Gastrocnemius medialis (tissue), 4 donors: ENCODE data around the gene SLC44A1. TPM values are rescaled to one million over a fixed set of nuclear protein-coding genes. Genes with fewer than 3 reads are reported as not detected.

ENCODE experiments used
- ATAC-seq, 2 donors: fragments of 150-250 bp; one replicate each; pipeline ENCODE4 v1.9.1; 2016
- DNase-seq, 2 donors: peaks; one replicate each; pipeline ENCODE4 v3.0.0-alpha.2; 2019
- H3K27ac ChIP-seq, 4 donors: fragments of 200-600 bp; sonication (generic); 1 replicate in 1 of 4; 2 replicates in 3 of 4; pipeline ENCODE4 v1.5.1; 2016 to 2018; ENCODE audit warnings: mild to moderate bottlenecking in 2 of 4, moderate library complexity in 1 of 4
- H3K27me3 ChIP-seq, 3 donors: fragments of 200-600 bp; sonication (generic) in 2 of 3; 1 replicate in 1 of 3; 2 replicates in 2 of 3; pipeline versions ENCODE4 v1.5.1 to v1.6.0; 2016 to 2019; ENCODE audit warnings: mild to moderate bottlenecking in 1 of 3, moderate library complexity in 1 of 3
- H3K36me3 ChIP-seq, 2 donors: fragments of 200-600 bp; sonication (generic) in 1 of 2; one replicate each; pipeline ENCODE4 v1.5.1; 2017 to 2018
- H3K4me1 ChIP-seq, 2 donors: fragments of 200-600 bp; sonication (generic) in 1 of 2; one replicate each; pipeline ENCODE4 v1.5.1; 2016 to 2017; ENCODE audit warnings: mild to moderate bottlenecking in 2 of 2
- H3K4me3 ChIP-seq, 4 donors: fragments of 200-600 bp; sonication (generic) in 3 of 4; 1 replicate in 1 of 4; 2 replicates in 3 of 4; pipeline ENCODE4 v1.5.1; 2016 to 2019; ENCODE audit warnings: mild to moderate bottlenecking in 2 of 4
- H3K9me3 ChIP-seq, 3 donors: fragments of 200-600 bp; sonication (generic) in 2 of 3; 1 replicate in 1 of 3; 2 replicates in 2 of 3; pipeline ENCODE4 v1.5.1; 2016 to 2019
- CTCF ChIP-seq, 5 experiments: fragments of 450-650 bp in 3 of 5; fragments of 200-600 bp in 2 of 5; sonication (generic) in 2 of 5; IDR thresholded peaks in 4 of 5; conservative IDR thresholded peaks in 1 of 5; 1 replicate in 4 of 5; 2 replicates in 1 of 5; pipeline ENCODE4 v1.5.1; 2016 to 2019; ENCODE audit warnings: antibody characterized with exemption in 5 of 5, mild to moderate bottlenecking in 3 of 5, moderate library complexity in 3 of 5
- POLR2A ChIP-seq, 2 donors: fragments of 450-650 bp; IDR thresholded peaks; one replicate each; pipeline ENCODE4 v1.6.1; 2017; ENCODE audit warnings: antibody characterized with exemption in 2 of 2, mild to moderate bottlenecking in 2 of 2, moderate library complexity in 2 of 2
- in situ Hi-C, 4 donors: fragments of 200-750 bp; cut with MboI; loops; one replicate each; pipeline versions ENCODE4 v1.15.0 to v1.8.0; 2017; ENCODE audit warnings: low sequenced_read_pairs in 4 of 4
- intact Hi-C: fragments of 100-400 bp; cut with DNase I; formaldehyde crosslinking; loops from one replicate; pipeline ENCODE4 v1.15.1; 2023; ENCODE audit warnings: low total_unique reads
- total RNA-seq, 4 donors: library from RNA; depleted of rRNA; stranded (reverse); fragments of >200 nt; gene quantifications; one replicate each; pipeline versions ENCODE4 v1.1.0 to v1.2.3, GENCODE V29; 2016

The SLC44A1 gene
- total RNA-seq, 4 donors from 2014 or later = 5.4 to 15.9 (median 11.3) TPM

- in situ Hi-C loops = loop anchor here in 3 of 4 donors (10.0 to 25.0 kb wide), 4 partner anchors 237 to 614 kb away; no protein-coding TSS in a partner anchor
Measured at GRCh38 chr9:105401651-105402050, 157.2 kb downstream of the SLC44A1 start.

GRCh38 chr9:105403552-105404248 lies 159.2 kb downstream of the SLC44A1 start:
- H3K36me3 ChIP-seq = no peaks in the 10 kb centered on the region

More at GRCh38 chr9:105401651-105402050, 157.2 kb downstream of the SLC44A1 start:
- no peak for TF ChIP-seq POLR2A (IDR thresholded peaks at IDR 0.05)
- Histone ChIP-seq H3K4me1 (no peaks in the 10 kb centered on the region), H3K27me3 (no peaks in the 10 kb centered on the region), H3K27ac (no peak overlapping the region), H3K4me3 (no peak overlapping the region), H3K9me3 (no peaks in the 10 kb centered on the region), H3K36me3 (no peaks in the 10 kb centered on the region)
- ATAC-seq = no peak
- no peak for DNase-seq
- intact Hi-C loops = no loop called here

GRCh38 chr9:105405514-105406131 lies 161.2 kb downstream of the SLC44A1 start:
- peaks cover 0 to 1% (median 0%) of the 10 kb centered on the region in 3 donors for H3K9me3 ChIP-seq
- intact Hi-C loops (no loop called here), in situ Hi-C loops (loop anchor here in 3 of 4 donors (10.0 to 25.0 kb wide), 4 partner anchors 241 to 618 kb away; no protein-coding TSS in a partner anchor)
- DNase-seq (no peak), ATAC-seq (no peak)
- H3K27me3 ChIP-seq = no peaks in the 10 kb centered on the region
- H3K27ac ChIP-seq = no peak overlapping the region
- H3K4me3 ChIP-seq = no peak overlapping the region
- H3K4me1 ChIP-seq = no peaks in the 10 kb centered on the region
- no peaks in the 10 kb centered on the region for H3K36me3 ChIP-seq
- no peak for TF ChIP-seq POLR2A (IDR thresholded peaks at IDR 0.05)
- TF ChIP-seq CTCF (IDR thresholded peaks at IDR 0.05 in 4 of 5, conservative IDR thresholded peaks at IDR 0.05 in 1 of 5) = no peak

More at GRCh38 chr9:105403552-105404248, 159.2 kb downstream of the SLC44A1 start:
- Histone ChIP-seq H3K4me1 (no peaks in the 10 kb centered on the region), H3K27ac (no peak overlapping the region), H3K4me3 (no peak overlapping the region), H3K27me3 (no peaks in the 10 kb centered on the region), H3K9me3 (no peaks in the 10 kb centered on the region)
- TF ChIP-seq POLR2A (IDR thresholded peaks at IDR 0.05) (no peak), CTCF (IDR thresholded peaks at IDR 0.05 in 4 of 5, conservative IDR thresholded peaks at IDR 0.05 in 1 of 5) (no peak)
- in situ Hi-C loops = loop anchor here in 3 of 4 donors (10.0 to 25.0 kb wide), 4 partner anchors 239 to 616 kb away; no protein-coding TSS in a partner anchor
- ATAC-seq (no peak), DNase-seq (no peak)
- intact Hi-C loops = no loop called here

- no peak for ATAC-seq
Measured at GRCh38 chr9:105406369-105406768, 161.9 kb downstream of the SLC44A1 start.

More at GRCh38 chr9:105406369-105406768, 161.9 kb downstream of the SLC44A1 start:
- in situ Hi-C loops (loop anchor here in 3 of 4 donors (10.0 to 25.0 kb wide), 4 partner anchors 242 to 619 kb away; no protein-coding TSS in a partner anchor), intact Hi-C loops (no loop called here)
- TF ChIP-seq POLR2A (IDR thresholded peaks at IDR 0.05) = no peak
- no peak for TF ChIP-seq CTCF (IDR thresholded peaks at IDR 0.05 in 4 of 5, conservative IDR thresholded peaks at IDR 0.05 in 1 of 5)
- Histone ChIP-seq H3K9me3 (peaks cover 0 to 5% (median 0%) of the 10 kb centered on the region in 3 donors), H3K36me3 (no peaks in the 10 kb centered on the region), H3K27ac (no peak overlapping the region), H3K27me3 (no peaks in the 10 kb centered on the region), H3K4me1 (no peaks in the 10 kb centered on the region), H3K4me3 (no peak overlapping the region)
- DNase-seq = no peak
